Stimulated activated CD4-positive, alpha-beta T cell treated with anti-CD3 and anti-CD28 coated beads, Interleukin-2, amount 100 ng/mL, for 48 hours (primary cell): ENCODE measurements around the gene CDC42BPG.

ENCODE experiments used
- DNase-seq, 2 donors: peaks; one replicate each; pipeline ENCODE4 v3.0.0-alpha.2; 2020

CDC42BPG gene

DNA sequence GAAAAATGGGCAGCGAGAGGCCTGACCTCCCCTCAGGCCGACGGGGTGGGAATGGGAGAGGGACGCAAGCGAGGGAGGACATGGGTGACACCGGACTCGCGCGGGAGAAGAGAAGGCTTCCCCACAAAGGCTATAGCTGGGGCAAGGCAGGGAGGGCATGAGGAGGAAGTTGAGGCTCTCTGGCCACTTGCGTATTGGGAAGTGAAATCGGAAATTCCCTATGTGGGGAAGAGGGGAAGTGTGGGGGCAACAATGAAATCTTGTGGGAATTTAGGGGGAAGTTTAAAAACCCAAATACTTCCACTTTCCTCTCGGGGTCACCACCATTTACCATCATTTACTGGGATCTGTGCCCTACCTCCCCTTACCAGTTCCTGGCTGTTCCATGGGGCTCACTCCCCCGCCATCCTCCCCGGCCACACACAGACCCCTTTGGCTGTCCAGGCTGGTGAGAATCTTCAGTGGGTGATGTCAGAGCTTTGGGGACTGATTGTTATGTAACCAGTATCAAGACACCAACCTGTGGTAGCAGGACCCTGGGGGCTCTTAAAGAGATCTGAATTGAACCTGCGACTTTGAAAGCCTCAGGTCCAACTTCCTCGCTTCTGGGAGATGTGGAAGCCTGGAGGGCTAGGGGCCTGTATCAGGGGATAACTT, 34.9 kb upstream of the CDC42BPG start:
- no peak for DNase-seq

DNA sequence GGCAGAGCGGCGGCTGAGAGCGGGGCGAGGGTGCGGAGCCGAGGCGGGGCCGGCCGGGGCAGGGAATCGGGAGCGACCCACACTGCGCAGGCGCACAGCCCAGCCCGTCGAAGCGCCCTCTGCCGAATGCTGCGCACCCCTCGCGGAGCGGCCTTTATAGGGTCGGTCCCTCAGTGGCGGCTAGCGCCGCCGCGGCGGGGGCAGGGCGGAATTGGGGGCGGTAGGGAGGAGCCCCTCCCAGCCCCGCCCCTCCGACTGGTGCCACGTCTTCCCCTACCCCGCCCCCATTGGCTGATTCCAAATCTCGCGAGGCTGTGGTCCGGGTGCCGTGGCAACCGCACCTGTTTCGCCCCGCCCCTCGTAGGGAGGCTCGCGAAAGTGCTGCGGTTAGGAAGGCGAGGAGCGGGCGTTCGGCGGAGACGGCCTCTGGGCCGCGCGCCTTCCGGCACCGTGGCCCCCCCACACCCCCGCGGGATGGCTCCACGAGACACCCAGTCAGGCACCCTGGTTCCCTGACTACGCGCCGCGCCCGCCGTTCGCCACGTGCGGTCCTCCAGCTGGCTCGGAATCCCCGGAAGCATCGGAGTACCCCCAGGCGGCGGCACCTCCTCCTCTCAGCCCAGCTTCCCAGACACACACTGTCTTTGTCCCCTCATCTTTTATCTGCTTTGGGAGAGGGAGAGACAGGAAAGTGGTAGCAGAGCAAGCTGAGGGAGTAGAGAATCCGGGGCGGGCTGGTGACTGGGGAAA, 34.2 kb upstream of the CDC42BPG start, which contains the start of gene EHD1:
EHD1 (minus strand) TSS at position 128 of the 750 bp plus-strand sequence. CDS start 157 bp downstream, outside the sequence.
- DNase-seq, result peak; percentile 100

DNA sequence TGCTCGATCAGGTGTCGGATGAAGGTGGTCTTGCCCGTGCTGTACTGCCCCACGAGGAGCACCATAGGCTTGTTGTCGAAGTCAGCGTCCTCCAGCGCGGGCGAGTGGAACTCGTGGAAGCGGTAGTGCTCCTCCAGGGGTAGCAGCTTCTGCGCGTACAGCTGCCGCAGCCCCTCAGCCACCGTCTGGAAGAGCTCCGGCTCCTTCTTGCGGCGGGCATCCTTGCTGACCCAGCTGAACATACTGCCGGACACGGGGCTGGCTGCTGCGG, 33.7 kb upstream of the CDC42BPG start:
- no peak for DNase-seq

DNA sequence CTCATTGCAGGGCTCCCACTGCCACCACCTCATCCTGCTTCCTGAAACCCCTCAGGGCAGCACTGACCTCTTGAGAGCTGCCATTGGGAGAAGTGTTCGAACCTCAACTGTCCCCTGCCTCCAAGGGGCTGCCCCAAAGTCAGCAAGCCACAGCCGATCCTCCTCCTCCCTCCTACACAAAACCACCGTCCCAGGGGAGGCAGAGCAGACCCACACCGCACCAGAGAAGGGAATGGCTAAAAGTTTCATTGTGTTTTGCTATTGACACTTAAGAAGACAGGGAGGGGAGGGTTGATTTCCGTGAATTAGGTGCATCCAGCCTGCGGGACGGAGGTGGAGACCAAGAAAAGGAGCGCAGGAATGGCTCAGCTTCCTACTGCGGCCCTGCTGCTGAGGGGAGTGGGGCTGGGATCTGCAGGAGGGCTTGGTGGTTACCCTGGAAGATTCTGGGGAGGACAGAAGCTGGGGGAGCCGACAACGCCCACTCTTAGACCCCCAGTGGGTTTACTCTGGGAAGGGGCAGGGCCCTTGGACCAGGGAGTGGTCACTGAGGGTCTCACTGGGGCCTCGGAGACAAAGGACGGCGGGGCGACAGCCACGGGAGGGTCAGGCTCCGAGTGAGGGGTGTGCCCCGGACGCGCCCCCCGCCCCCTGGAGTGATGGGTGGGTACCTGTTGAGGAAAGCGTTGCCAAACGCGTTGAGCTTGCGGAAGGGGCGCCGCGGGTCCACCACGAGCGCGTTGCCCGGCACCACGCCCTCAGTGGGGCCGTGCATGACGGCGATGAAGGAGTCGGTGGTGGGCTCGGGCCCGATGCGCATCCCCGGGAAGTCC, 33.2 kb upstream of the CDC42BPG start:
- no peak for DNase-seq

DNA sequence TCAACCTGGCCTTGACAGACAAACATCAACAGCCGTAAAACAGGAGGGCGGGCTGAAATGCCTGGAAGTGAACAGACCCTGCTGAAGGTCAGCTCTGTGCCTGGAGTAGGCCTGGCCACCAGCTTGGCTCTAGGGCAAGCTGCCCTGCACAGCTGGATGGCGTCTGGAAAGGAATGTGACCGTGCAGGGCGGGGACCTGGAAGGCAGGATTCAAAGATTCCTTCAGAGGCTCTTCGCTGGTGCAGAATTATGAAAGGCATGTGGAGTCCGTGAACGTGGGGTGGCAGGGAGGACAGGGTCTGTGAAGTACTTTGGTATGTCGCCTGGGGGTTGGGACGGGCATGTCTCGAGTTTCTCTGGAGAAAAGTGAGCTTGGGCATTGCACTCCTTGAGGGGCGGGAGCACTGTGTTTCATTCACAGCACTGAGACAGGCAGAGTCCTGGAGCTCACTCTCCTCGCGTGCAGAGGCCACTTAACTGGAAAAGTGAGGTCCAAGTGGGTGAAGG, 32.4 kb upstream of the CDC42BPG start:
- DNase-seq, result no peak

DNA sequence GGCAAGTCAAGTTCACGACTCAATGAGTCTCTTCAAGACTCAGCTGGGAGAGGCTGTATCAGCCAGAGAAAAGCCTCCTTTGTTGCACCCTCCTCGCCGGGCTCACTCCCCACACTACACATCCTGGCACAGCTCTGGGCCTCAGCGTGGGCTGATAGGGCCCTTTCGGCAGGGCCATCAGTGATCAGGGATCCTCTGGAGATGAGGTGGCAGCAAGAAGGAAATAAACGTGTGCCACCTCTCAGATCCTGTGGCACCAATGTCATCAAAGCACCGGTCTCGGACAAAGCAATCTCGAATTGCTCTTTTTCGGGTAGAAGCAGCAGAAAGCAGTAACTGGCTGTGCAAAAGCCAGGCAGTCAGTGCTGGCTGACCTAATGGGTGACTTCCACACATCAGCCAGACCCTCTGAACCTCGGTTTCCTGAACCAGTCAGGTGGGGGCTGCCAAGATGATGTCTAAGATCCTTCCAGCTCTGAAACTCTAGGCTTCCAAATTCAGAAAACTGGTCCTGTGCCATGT, 31.8 kb upstream of the CDC42BPG start:
- DNase-seq, result no peak

DNA sequence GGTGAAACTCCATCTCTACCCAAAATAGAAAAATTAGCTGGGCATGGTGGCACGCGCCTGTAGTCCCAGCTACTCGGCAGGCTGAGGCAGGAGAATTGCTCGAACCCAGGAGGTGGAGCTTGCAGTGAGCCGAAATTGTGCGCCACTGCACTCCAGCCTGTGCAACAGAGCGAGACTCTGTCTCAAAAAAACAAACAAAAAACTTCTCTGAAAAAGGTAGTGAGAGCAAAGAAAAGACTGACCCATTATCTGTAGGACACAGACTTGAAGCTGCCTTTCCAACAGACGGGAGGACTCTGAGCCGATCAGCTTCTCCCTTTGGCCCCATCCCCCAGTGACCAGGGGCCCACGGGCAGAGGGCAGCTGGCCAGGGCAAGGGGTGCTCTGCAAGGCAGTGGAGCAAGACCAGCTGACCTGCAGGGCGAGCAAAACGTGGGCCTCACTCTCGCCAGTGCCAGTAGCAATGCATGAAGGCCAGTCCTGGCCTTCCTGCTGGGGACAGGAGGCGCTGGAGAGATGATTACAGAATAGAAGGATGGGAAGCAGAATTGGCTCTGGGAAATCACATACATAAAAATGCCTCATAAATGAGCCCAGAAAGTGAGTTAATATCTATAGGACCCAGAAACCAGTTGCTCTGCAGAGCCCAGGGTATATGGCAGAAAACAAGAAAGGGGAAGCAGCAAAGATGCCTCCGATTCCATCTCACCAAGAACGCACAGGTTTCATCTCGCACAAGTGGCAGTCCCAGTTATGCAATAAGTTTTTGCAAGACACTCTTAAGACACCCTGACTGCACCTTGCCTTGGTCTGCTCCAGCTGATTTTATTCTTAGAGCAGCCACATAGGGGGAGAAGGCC, 31.1 kb upstream of the CDC42BPG start:
- no peak for DNase-seq

DNA sequence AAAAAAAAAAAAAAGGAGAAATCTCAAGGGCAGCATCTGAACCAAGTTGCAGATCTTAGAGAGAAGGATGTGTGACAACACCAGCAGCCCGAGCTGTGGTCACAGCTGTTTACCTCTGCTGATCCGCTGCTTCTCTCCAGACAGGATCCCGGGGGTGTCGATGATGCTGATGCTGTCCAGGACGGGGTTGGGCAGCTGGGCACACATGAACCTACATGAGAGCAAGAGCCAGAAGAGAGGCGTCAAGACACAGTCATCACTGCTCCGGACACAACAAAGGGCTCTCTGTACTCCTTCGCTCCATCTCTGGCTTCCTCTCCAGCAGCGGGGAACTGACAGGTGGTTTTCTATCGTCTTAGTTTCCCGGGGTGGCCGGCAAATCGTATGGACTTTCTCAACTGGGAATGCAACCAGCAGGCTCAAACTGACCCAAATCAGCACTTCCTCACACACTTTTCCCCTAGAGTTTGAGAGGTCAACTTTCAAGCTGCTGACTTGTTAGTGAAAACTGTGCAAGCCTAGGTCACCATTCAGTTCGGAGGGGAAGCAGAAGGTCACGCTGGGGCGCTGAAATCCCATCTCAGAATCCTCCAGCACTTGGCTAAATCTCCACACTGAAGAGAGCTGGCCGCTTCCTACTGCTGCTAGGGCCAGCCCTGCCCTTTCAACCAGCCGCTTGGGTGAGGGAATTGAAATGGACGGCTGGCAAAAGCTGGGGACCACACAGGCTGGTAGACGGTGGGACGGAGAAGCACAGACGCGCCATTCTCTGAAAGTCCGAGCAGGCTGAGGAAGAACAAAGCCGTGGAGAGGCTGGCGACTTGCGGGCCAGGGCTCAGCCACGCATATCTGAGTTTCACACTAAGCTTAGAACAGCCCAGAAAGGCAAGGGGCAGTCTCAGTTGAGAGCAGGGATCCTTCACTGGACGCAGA, 30.1 kb upstream of the CDC42BPG start:
- no peak for DNase-seq

DNA sequence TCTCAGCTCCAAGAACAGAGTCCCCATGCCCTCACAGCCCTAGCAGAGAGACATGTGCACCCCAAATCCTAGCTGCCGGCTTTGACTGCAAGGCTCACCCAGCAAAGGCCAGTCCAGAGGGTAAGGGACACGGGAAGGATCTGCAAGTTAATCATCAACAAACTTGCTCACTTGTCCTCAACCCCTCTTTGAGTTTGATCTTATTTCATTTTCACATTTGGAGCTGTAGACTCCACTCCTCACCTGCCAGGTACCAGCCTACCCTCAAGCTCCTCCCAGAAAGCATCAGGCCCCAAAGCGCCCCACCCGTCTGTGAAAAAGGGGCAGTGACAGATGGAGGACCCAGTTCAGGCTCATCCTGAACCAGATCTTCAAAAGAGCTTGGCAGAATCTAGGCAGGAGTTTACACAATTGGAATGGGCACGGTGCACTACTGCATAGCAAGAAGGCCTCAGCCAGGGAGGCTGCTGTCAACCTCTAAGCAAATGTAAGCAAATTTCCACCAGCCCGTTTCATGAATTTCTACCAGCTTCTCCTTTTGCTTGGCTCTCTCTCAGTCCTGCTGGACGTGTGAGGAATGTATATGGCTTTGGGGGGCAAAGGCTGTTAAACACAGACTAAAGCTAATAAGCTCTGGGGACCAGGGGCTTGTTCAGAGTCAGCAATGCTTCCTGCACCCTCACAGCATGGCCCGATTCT, 28.5 kb upstream of the CDC42BPG start:
- no peak for DNase-seq

DNA sequence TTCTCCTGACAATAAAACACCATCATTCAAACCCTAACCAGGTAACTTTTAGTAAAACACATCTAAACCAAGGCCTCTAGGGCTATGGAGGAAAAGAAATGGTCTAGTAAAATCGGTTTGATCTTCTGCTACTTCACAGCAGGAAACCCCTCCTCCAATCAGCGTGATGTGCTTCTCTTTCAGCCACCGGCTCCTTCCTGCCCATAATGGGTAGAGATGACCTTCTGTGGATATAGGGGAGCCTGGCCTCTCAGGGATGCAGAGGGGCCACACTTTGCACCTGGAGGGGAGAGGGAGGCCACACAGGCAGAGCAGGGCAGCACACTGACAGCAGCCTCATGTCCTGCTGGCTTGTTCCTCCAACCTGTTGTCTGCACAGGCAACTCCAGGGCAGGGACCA, 27.0 kb upstream of the CDC42BPG start:
- DNase-seq, result no peak

DNA sequence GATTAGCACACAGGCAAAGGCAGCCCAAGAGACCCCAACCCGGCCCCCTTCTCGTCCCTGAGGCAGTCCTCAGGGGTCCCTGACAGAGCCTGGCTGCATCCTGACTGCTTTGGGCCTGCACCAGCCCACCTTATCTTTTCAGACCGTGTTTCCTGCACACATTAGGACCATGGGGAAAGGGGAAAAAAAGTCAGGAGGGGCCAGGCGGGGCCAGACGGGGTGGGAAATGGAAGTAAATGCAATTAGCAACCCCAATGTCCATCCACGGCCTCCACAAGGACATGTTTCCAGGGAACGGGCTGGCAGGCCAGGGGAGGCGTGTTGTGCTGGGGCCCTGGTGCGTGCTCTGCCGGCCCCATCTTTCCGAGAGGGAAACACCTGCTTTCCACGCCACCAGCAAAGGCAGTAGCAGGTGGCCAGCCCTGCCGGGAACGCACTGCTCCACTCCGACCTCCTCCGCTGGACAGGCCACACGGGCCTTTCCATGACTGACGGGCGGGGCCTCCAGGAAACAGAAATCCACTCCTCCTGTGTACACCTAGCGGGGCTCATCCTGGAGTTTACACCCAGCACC, 26.5 kb upstream of the CDC42BPG start:
- no peak for DNase-seq

DNA sequence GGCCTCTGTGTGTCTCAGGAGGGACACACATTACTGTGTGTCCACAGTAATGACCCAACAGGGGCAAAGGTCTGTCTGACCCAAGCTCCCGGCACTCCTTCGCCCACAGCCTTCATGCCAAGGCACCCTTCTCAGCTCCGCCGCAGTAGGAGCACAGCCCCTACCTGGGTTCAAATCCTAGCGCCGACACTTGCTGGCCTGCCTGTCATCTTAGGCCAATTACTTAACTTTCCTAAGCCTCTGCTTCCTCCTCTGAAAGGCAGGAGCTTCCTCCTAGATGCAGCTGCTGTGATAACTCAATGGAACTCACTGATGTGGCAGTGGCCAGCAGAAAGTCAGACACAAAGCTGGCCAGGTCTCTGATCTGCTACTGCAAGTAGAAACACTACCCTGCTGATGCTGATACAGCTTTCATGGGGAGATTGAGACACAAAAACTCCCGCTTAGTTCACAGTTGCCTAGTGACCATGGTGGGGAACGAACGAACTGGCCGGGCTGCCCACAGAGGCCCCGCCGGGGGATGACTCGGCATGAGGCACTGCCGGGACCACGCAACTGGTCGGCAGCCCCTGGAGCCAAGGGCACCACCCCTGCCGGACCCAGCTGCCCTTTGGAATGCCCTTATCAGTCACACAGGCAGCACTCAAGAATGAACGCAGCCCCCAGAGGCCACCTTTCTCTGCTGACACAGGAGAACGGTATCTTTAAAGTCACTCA, 25.9 kb upstream of the CDC42BPG start:
- no peak for DNase-seq

DNA sequence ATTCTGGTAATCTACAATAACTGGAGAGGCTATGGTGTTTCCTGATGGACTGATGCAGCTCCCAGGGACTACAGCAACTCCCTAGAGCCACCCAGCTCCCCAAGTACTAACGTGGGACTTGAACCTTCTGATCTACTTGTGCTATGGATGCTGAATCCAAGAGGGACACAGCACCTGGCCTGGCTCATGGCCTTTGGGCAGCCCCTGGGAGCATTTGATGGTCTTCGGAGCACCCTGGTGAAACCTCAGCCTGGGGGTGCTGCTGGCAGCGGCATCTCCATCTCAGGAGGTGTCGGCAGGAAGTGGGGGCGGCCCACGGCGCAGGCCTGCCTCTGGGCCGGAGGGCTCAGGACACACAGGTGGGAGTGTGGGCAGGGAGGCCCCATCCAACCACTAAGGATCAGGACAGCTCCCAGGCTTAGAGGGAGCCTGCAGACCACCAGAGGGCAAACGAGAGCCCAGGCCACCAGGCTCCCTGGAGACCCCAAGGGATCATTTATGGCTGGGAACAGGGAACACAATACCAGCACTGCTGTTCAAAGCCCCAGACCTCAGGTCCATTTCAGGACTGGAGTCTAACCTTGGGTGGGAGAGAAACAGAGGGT, 25.2 kb upstream of the CDC42BPG start:
- DNase-seq, result no peak

DNA sequence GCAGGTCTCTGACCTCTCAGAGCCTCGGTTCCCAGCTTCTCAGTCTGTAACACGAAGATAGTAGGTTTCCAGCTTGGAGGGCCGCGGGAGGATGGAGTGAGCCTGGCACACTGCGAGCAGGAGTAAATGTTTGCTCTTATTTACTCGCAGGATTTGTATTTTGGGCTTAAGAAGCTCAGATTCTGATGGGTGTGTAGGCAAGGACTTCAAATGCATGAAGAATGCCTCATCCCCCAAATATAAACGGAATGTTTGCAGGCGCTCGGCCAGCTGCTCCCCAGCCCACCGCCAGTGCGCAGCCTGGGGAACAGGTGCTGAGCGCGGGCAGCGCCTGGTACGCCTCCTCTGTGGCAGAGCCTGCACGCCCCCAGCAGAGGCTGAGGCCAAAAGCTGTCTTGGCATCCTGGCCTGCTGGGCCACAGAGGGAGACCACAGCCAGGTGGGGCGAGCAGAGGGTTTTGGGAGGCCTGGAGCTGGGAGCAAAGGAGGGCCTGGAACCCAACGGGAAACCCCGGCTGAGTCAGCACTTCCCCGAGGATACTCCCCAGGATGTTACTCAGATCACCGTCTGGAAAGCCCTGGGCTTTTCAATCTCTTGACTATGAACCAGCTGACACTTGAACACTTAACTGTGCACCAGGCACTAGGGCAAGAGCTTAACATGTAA, 24.6 kb upstream of the CDC42BPG start:
- peak in 1 of 2 donors; percentile 40 for DNase-seq

DNA sequence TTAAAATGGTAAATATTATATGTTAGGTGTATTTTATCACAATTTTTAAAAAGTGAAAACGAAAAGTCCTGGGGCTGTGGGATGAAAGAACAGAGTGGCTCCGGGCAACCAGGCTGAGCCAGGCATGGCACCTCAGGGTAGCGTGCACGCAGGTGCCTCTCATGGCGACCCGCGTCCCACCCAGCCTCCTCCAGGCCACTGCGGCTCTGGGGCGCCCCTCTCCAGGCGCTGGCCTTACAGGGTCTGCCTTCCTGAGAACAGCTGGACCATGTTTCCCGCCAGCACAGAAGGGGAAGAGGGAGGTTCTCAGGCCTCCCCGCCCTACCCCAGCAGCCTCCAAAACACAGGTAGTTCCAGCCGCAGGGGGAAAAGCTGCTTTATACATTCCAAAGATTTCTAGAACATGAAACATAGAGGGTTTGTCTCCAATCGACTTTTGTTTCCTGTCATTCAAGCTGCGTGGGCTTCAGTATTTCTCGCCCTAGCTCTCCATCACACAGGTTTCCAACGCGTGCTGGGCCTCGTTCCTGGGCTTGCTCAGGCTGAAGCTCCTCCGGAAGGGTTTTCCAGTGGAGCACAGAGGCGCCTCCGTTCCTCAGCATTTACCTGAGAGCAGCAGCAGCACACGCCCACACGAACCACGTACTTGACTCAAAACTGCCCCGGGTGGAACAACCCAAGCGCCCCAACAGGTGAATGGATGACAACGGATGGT, 23.5 kb upstream of the CDC42BPG start:
- no peak for DNase-seq

DNA sequence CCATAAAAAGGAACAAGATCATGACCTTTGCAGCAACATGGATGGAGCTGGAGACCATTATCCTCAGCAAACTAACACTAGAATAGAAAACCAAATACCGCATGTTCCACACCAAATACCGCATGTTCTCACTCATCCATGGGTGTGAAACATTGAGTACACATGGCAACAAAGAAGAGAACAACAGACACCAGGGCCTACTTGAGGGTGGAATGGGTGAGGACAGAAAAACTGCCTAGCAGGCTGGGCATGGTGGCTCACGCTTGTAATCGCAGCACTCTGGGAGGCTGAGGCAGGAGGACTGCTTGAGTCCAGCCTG, 21.7 kb upstream of the CDC42BPG start:
- DNase-seq, result no peak

DNA sequence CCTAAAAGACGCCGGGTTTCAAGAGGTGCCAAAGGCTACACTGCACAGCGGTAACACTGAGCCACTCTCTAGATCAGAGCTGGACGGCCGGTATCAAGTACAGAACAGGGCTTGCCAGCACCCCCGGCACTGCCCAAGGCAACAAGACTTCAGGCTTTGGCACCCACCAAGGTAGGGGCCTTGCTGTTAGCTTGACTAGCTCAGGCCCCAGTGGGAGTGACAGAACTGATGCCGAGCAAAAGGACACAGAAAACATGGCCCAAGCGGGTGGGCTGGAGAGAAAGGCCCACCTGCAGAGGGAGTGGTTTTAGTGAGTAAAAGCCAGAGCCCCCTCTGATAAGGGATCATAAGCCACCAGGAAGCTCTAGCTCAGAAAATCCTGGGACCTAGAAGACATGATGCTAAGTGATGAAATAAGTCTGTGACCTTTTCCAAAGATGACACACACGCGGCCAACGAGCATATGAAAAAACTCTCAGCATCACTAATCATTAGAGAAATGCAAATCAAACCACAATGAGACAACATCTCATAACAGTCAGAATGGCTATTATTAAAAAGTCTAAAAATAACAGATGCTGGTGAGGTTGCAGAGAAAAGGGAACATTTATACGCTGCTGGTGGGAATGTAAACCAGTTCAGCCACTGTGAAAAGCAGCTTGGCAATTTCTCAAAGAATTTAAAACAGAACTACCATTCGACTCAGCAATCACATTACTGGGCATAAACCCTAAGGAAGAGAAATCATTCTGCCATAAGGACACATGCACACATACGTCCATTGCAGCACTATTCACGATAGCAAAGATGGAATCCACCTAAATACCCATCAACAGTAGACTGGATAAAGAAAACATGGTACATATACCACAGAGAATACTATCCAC, 21.1 kb upstream of the CDC42BPG start:
- DNase-seq, result no peak
